HEK293T (cell line): ENCODE results near the gene FBH1.

Experiments
- ELF4 ChIP-seq: fragments of 450-650 bp; IDR thresholded peaks from 2 replicates; pipeline ENCODE4 v1.6.1; 2017; ENCODE audit warnings: antibody characterized with exemption
- FOXA1 ChIP-seq: fragments of 450-650 bp; IDR thresholded peaks from 2 replicates; pipeline ENCODE4 v1.6.1; 2016; ENCODE audit warnings: mild to moderate bottlenecking
- FOXM1 ChIP-seq: fragments of 450-650 bp; IDR thresholded peaks from 2 replicates; pipeline ENCODE4 v1.6.1; 2017; ENCODE audit warnings: mild to moderate bottlenecking, borderline replicate concordance
- LEF1 ChIP-seq: fragments of 450-650 bp; IDR thresholded peaks from 2 replicates; pipeline ENCODE4 v1.6.1; 2017; ENCODE audit warnings: mild to moderate bottlenecking, borderline replicate concordance
- SP1 ChIP-seq: fragments of 450-650 bp; IDR thresholded peaks from 2 replicates; pipeline ENCODE4 v1.6.1; 2017
- SUZ12 ChIP-seq: fragments of 450-650 bp; IDR thresholded peaks from 2 replicates; pipeline ENCODE4 v1.6.1; 2016; ENCODE audit warnings: mild to moderate bottlenecking
- TARDBP ChIP-seq: fragments of 450-650 bp; IDR thresholded peaks from 2 replicates; pipeline ENCODE4 v1.6.1; 2016
- ZNF384 ChIP-seq: fragments of 450-650 bp; IDR thresholded peaks from 2 replicates; pipeline ENCODE4 v1.6.1; 2016
- TF ChIP-seq, protein P1 (sequence below): fragments of 450-650 bp; IDR thresholded peaks from 2 replicates; pipeline ENCODE4 v1.6.1; 2016

GRCh38 chr10:5977471-5978229 is 87.6 kb downstream of the FBH1 start, which contains the start of gene IL15RA:
- TF ChIP-seq SP1 (no peak), FOXM1 (no peak), LEF1 (no peak), SUZ12 (no peak), TARDBP (no peak), ZNF384 (no peak), ELF4 (no peak), FOXA1 (no peak)
- TF ChIP-seq, protein P1, sequence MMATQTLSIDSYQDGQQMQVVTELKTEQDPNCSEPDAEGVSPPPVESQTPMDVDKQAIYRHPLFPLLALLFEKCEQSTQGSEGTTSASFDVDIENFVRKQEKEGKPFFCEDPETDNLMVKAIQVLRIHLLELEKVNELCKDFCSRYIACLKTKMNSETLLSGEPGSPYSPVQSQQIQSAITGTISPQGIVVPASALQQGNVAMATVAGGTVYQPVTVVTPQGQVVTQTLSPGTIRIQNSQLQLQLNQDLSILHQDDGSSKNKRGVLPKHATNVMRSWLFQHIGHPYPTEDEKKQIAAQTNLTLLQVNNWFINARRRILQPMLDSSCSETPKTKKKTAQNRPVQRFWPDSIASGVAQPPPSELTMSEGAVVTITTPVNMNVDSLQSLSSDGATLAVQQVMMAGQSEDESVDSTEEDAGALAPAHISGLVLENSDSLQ = no peak
